Measurements from ENCODE around the gene TSPAN5. TPM values are rescaled to one million over a fixed set of nuclear protein-coding genes. Genes with fewer than 3 reads are reported as not detected.

The TSPAN5 gene
- total RNA-seq, 1 donor from 2014 or later: 14.7 TPM

GRCh38 chr4:98643755-98644154, 14.7 kb downstream of the TSPAN5 start:
- Mint-ChIP-seq H3K9me3 (no peaks in the 10 kb centered on the region), H3K36me3 (no peaks in the 10 kb centered on the region), H3K27ac (no peak overlapping the region), H3K4me1 (peaks cover 8% of the 10 kb centered on the region), H3K27me3 (ENCODE audit: low read depth) (no peaks in the 10 kb centered on the region), H3K4me3 (no peak overlapping the region)
- no peak for DNase-seq (ENCODE audit: low spot score in 2 of 2, unreplicated experiment in 2 of 2)
- TF ChIP-seq CTCF (IDR thresholded peaks at IDR 0.05; ENCODE audit: unreplicated experiment): no peak

- DNase-seq (ENCODE audit: low spot score in 2 of 2, unreplicated experiment in 2 of 2): no peak
- H3K4me1 Mint-ChIP-seq: peaks cover 8% of the 10 kb centered on the region
- no peaks in the 10 kb centered on the region for H3K27me3 Mint-ChIP-seq (ENCODE audit: low read depth)
- H3K27ac Mint-ChIP-seq: no peak overlapping the region
- no peaks in the 10 kb centered on the region for H3K9me3 Mint-ChIP-seq
- TF ChIP-seq CTCF (IDR thresholded peaks at IDR 0.05; ENCODE audit: unreplicated experiment): no peak
- no peaks in the 10 kb centered on the region for H3K36me3 Mint-ChIP-seq
- H3K4me3 Mint-ChIP-seq: no peak overlapping the region
Measured at GRCh38 chr4:98642991-98643426, 15.4 kb downstream of the TSPAN5 start.

- TF ChIP-seq CTCF (IDR thresholded peaks at IDR 0.05; ENCODE audit: unreplicated experiment): no peak
- no peaks in the 10 kb centered on the region for H3K27me3 Mint-ChIP-seq (ENCODE audit: low read depth)
- H3K36me3 Mint-ChIP-seq: no peaks in the 10 kb centered on the region
- no peaks in the 10 kb centered on the region for H3K9me3 Mint-ChIP-seq
- H3K4me3 Mint-ChIP-seq: no peak overlapping the region
- no peak for DNase-seq (ENCODE audit: low spot score in 2 of 2, unreplicated experiment in 2 of 2)
- peaks cover 8% of the 10 kb centered on the region for H3K4me1 Mint-ChIP-seq
- H3K27ac Mint-ChIP-seq: no peak overlapping the region
Measured at GRCh38 chr4:98641906-98642668, 16.3 kb downstream of the TSPAN5 start.

GRCh38 chr4:98641376-98641775, 17.0 kb downstream of the TSPAN5 start:
- DNase-seq (ENCODE audit: low spot score in 2 of 2, unreplicated experiment in 2 of 2): no peak
- Mint-ChIP-seq H3K9me3 (no peaks in the 10 kb centered on the region), H3K27me3 (ENCODE audit: low read depth) (no peaks in the 10 kb centered on the region), H3K4me3 (no peak overlapping the region), H3K36me3 (no peaks in the 10 kb centered on the region), H3K27ac (peak overlapping the region; percentile 17), H3K4me1 (peaks cover 8% of the 10 kb centered on the region)
- no peak for TF ChIP-seq CTCF (IDR thresholded peaks at IDR 0.05; ENCODE audit: unreplicated experiment)

GRCh38 chr4:98639523-98639922, 18.9 kb downstream of the TSPAN5 start:
- Mint-ChIP-seq H3K36me3 (no peaks in the 10 kb centered on the region), H3K27ac (peak overlapping the region; percentile 58), H3K4me3 (no peak overlapping the region), H3K9me3 (no peaks in the 10 kb centered on the region), H3K4me1 (peaks cover 8% of the 10 kb centered on the region), H3K27me3 (ENCODE audit: low read depth) (no peaks in the 10 kb centered on the region)
- no peak for TF ChIP-seq CTCF (IDR thresholded peaks at IDR 0.05; ENCODE audit: unreplicated experiment)
- no peak for DNase-seq (ENCODE audit: low spot score in 2 of 2, unreplicated experiment in 2 of 2)

Measured in mesothelial cell of epicardium (in vitro differentiated cells).